GM12872 (cell line): Measurements from ENCODE around the gene ULK2.

Experiments used
- TF ChIP-seq, protein P1 (sequence below): IDR thresholded peaks from 3 replicates; pipeline ENCODE4 v1.5.1; 2011; ENCODE audit warnings: low read depth, mild to moderate bottlenecking, low read length, moderate library complexity; ENCODE audit not compliant: insufficient read depth

ULK2 gene

DNA sequence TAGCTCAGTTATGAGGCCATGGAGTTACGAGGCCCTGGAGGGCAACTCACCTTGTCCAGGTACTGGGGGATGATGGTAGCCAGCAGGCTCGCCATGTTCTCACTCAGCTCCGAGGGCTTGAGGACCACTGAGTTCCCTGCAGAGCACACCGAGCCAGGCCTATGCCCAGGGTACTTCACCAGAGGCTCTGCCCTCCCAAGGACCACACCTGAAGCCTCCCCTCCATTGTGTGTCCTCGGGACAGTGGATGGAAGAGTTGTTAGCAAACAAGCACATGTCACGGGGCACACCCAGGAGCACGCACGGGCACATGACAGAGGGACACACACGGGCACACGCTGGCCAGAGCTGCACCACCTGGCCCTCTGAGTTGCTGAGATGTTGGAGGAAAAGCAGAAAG, 125.2 kb downstream of the ULK2 start:
- TF ChIP-seq, protein P1, sequence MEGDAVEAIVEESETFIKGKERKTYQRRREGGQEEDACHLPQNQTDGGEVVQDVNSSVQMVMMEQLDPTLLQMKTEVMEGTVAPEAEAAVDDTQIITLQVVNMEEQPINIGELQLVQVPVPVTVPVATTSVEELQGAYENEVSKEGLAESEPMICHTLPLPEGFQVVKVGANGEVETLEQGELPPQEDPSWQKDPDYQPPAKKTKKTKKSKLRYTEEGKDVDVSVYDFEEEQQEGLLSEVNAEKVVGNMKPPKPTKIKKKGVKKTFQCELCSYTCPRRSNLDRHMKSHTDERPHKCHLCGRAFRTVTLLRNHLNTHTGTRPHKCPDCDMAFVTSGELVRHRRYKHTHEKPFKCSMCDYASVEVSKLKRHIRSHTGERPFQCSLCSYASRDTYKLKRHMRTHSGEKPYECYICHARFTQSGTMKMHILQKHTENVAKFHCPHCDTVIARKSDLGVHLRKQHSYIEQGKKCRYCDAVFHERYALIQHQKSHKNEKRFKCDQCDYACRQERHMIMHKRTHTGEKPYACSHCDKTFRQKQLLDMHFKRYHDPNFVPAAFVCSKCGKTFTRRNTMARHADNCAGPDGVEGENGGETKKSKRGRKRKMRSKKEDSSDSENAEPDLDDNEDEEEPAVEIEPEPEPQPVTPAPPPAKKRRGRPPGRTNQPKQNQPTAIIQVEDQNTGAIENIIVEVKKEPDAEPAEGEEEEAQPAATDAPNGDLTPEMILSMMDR, result no peak

DNA sequence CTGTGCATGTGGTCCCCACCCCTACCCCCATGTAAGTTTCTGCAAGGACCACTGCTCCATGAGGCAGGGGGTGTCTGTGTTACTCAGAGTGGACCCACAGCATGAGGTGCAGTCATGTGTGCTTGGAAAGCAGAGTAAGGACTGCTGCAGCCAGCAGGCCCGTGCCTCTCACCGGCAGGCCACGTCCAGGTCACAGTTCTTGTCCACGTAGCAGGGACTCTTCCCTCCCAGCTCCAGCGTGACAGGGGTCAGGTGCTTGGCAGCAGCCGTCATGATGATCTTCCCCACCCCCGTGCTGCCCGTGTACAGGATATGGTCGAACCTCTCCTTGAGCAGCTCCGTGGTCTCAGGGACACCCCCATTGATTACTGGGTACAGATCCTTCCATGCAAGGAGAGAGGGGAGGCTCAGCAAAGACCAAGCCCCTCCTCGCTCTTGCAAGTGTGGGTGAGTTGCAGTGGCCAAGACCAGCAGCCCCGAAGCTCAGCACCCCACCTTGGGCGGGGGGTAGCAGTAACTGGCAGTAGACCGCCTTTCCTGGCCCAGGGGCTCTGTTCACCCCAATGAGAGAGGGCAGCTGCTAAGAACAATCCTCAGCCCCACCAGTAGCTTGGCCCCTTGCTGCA, 125.8 kb downstream of the ULK2 start:
- TF ChIP-seq, protein P1, result no peak

DNA sequence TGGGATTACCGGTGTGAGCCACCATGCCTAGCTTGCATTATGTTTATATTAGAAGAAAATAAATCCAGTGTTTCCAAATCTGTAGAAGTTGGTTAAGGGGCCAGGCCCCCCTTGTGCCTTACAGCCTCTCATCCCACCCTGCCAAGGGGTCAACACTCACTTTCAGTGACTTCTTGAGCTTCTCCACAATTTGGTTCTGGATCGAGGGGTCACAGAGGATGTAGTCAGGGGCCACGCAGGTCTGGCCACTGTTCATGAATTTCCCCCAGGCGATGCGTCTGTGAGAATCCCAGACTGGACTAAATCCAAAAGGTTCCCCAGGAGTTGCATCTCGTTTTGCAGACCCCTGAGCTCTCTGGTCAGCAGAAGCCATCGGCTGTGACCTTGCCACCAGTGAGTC, 126.8 kb downstream of the ULK2 start:
- TF ChIP-seq, protein P1, result no peak

GRCh38 chr17:19739241-19740201, 128.2 kb downstream of the ULK2 start:
- TF ChIP-seq, protein P1, result no peak

DNA sequence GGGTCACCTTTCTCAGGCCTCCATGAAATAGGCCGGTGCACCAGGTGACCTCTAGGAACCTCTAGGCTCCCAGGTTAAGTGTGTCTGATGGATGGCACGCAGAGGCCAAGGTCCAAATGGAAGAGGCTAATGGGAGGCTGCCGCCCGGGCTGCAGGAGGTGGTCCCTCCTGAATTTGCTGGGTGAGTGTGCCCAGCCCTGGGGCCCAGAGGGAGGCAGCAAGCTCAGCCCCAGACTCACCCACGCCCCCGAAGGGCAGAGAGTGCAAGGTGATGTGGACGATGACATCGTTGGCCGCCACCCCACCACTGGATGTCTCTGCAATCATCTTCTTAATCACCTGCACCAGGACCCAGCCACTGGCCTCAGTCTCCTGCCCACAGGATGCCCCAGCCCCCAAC, 129.0 kb downstream of the ULK2 start:
- TF ChIP-seq, protein P1, result no peak

- TF ChIP-seq, protein P1, result no peak
Observed at GRCh38 chr17:19738073-19738449, 129.7 kb downstream of the ULK2 start.

- TF ChIP-seq, protein P1, result no peak
Observed at GRCh38 chr17:19737305-19738072, 130.2 kb downstream of the ULK2 start.
